NCI-H1092 treated with DMSO at 0.1 percent for 48 hours (cell line): ENCODE data around the gene ERC2.
A peak's percentile ranks its signal among the peaks of the same experiment; 100 is the strongest.

Source experiments
- DNase-seq: peaks from one replicate; lab custom pipeline; 2025; lab: John Stamatoyannopoulos, UW

ERC2 gene

DNA sequence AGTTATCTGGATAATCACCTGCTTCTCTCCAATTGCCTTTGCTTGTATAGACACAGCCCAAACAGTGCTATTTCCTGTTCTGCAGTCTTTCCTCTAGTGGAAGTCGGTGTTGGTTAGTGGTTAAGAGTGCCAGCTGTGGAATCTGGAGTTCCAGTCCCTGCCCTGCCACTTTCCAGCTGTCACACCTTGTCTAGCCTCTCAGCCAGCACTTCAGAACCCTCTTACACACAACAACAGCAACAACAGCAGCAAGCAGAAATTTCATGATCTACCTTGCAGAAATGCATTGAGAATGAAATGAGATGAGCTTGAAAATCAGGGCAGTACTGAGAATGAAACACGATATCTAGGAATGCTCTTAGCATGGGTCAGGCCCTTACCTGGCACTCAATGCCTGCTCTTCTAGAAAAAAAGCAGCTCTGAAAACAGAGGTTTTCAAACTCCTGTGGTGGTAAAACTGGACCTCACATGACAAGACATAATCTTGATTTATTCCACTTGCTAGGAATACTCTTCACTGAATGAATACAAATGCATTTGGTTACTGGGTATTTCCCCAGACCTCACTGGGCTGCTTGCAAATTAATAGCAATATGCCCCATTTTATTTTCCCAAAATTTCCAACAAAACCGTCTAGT lies 977.9 kb downstream of the ERC2 start:
- DNase-seq: no peak

DNA sequence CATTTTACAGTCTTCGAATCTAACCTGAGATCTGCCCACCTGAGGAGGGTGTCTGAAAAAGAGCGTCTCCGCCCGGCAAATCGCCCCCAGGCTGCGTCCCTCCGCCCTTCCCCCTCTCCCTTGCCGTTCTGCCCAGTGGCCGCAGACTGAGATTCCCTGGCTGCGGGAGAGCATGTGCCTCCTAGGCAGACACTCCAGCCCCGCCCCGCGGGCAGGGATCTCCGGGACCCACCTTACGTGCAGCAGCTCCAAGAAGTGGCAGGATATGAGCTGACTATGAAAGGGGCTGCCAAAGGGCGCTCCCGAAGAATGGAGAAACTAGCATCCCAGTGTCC lies 978.5 kb downstream of the ERC2 start:
- no peak for DNase-seq

DNA sequence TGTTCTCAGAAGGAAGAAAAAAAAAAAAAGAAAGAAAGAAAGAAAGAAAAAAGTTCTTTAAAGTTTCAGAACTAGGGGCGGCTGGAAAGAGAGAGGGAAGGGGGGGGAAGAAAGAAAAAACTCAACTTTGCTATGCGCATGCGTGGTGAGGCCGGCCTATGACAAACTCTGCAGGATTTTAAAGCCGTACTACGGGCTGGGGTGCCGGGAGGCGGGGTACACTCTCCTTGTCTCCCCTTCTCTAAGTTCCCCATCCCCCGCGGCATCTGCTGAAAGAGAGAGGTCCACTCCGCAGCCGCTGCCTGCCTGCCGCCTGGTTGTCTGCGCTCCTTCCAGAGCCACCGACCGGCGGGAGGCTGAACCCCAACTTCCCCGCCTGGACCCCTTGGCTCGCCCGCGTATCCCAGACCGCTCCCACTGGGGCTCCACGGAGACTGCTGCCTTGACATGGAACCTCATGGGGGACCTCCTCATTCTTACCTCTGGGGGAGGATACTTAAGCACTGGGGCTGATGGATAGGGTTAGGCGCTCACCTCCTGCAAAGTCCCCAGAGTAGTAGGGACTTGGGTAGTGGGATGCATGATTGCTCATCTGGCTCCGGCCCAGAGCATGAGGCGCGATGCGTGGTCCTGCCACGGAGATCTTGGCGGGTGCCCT lies 979.7 kb downstream of the ERC2 start:
- DNase-seq: no peak

DNA sequence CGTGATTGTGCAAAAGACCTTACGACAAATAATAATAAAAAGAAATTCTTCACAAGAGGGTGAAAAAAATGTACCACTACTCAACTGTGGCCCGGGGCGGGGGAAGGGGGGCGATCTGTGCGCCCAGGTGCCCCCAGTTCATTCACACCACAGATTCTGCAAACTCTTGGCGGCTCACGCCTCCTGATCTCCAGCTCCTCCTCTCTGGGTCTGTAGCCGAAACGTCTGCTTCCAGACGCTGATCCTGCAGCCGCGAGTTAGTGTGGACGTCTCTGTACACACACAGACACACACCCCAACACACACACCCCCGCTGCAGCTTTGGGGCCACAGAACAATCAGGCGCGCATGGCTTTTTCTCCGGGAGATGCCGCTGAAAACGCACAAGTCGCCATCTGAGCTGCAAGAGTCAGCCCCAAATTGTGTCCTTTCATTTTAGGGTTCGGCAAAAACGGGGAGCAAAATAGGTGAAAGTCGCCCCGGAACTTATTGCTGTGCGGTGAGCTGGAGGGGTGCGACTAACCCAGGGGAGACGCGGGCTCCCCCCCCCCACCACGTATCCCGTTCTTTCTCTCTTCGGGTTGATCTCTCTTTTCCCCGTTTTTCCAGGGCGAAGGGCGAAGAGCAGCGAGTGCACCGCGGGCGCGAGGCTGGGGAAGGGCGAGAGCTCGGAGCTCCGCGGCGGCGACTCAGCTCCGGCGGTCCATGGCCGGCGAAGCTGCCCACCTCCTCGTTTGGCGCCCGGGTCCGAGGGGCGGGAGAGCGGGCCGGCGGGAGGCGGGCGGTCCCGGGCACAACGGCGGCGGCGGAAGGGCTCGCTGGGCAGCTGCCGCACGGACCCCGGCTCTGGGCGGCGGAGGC lies 980.7 kb downstream of the ERC2 start:
- DNase-seq: peak; percentile 22

DNA sequence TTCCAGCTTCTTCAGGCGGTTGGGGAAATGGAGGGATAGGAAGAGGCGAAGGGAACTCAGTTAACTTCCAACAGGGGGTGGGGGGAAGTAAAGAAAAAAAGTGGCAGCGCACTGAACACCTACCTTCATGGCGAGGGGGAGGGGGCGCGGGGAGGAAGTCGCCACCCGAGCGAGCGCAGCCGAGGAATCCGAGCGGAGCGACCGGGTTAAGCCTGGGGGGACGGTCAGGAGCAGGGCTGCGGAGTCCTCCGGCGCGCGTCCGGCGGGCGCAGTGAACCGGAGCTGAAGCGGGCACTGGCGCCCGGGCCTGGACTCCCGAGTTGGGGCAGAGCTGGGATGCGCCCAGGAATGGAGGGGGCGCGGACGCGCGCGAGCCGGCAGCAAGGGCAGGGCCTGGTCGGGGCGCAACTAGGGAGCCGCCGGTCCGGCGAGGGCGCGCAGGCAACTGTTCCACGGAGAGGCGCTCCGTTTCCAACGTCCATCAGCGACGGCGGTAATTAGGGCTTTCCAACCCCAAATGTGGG lies 981.3 kb downstream of the ERC2 start, which contains the start of gene WNT5A:
Gene WNT5A, minus strand, starts transcription at position 450 of the 524 bp plus-strand sequence. Its CDS starts 321 bp downstream, at position 129.
- DNase-seq: peak; percentile 22

DNA sequence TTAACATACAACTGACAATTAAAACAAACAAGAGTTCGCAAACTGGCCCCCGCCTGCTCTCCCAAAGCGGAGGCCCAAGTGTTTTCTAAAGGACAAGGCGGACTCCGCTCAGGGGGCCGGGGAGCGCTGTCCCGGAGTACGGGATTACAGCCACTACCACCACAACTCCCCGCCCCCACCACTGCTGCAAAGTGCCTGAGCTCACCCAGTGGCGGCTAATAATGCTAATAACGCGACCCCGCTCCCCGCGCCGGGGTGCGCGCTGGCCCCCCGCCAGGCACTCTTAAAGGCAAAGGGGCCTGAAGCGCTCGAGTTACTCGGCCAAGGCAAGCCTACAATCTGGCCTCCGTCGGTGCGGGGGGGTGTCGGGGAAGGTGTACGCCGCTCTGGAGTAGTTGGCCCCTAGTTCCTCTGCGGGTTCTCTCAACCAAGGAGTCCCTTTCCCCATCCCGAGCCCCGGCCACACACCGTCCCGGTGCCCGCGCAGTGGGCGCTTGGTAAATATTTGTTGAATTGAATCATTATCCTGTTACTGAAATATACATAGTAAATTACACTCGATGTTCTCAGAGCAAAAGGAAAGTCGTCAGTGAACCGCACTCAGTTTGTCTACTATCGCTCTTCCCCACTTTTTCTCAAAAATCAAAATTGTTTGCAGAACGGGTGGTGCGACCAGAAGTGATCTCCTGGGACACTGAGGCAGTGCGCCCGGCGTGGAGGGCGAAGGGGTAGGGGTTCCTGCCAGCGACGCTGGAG lies 982.0 kb downstream of the ERC2 start:
- peak; percentile 29 for DNase-seq

DNA sequence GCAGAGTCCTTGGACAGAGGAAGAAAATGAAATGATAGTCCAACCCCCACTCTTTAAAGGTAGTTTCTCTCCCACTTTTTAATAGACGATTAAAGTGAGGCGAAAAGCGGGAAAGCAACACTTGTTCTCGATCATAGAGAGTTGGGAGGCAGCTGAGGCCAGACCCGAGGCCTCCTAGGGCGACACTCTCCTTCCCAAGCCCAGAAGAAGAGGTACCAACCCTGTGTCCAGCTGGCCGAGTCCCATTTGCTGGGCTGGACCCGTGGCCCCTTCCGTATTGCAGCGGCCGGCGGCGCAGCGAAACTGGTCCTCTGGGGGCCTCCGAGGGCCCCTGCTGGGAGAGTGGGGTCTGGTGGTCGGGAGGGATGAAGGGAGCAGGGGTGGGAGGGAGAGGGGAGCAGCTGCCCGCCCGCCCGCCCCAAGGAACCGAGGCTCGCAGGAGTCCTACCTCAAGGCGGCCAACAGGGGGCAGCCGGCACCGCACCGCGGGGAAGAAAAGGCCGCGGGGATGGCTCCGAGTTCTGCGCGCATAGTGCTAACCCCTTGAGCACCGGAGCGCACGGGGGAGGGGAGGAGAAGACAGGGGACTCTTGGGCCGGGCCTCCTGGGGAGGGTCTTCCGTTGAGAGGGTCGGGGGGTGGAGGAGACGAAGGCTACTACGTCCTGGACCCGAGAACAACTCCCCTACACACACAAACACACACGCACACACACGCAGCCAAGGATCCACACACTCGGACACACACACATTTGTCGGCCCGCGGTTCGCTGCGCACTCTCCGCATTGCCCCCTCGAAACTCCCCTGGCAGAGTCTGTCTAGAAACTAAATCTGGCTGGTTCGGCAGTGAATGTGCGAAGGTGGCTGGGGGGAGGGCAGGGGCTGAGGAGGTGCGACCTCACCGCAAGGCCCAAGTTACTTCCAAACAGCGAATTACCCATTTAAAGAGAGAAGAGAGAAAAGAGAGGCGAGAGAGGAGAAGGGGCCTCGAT lies 983.2 kb downstream of the ERC2 start:
- peak; percentile 54 for DNase-seq

DNA sequence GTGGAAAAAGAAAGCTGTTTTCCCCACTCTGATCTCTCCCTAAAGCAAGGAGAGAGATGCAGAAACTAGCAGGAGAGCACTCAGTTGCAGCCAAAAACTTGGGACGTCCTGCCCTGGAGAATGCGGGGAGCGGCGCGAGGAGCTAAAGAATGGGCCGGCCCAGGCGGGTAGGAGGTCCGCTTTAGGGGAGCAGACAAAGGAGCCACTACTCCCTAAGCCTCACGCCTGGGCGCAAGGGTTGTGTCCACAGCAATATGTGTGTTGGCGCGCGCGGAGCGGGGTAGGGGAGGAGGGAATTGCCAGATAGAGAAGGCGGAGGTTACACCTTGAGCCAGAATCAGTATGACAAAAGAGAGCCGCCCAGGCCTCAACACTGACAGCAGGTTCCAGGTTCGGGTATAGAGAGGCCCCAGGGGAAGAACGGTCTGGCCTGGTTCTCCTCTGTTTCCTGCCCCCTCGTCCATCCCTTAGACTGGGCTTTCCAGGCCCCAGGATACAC lies 984.0 kb downstream of the ERC2 start:
- no peak for DNase-seq

DNA sequence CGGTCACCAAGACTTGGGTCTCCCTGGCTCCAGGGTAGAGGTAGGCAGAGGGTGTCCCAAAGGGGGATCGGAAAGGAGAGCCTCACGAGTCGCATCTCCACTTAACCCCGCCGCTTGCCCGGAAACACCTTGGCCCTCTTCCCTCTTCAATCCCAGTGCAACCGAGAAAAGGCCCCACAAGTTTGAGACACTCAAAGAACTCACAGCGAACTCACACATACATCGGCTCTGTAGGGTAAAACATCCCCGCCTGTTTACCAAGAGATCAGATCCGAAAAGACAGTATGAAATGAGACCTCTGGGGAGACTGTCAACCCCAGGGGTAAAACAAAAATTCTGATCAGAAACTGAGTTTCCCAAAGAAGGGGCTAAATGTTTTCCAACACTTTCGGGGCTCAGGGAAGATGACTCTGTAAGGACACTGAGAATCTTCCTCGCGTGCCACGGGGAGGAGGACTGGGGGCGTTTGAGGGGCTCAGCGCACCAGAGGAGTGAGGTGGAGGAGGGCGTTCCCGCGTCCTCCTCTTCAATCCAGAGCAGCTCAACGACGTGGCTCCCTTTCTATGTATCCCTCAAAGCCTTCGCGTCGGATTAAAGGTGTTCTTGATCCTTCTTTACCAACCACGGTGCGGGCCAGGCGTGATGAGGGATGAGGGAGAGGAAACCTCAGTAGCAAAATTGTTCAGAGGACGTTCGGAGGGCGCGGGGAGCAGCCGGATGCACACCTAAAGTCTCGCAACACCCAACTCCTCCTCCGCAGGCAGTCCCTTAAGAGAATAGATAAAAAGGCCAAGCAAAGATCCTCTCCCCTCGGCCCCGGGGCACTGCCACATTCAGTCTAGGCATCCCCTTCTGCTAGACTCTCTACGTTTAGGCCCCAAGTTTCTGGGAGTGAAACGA lies 984.8 kb downstream of the ERC2 start:
- DNase-seq: no peak

DNA sequence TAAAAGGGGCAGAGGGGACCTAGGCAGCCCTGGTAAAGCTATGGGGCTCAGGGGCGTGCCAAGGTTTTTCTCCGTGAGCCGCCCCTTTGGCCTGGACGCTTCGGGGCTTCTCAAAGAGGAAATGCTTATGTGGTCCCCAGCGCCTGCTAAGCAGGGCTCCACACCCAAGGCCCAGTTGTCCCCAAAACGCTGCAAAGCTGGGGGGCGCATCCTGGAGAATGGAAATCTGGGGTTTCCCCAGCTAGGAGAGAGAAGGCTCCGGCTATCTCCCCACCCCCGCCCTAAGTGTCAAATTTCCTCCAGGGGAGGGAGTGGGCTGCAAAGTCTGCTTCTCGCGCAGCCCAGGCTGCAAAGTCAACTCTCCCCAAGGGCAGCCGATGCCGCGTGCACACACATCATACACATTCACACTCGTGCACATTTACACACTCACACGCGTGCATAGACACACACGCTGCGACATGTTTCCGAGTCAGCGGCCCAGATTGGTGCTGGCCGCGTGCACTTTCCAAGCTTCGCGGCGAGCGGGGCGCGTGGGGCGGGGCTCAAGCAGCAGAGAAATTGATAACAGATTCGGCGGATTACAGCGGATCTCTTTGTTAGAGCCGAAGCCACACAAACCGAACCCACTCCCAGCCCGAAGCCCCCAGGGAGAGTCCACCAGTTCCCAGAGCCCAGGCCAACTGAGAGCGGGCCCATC lies 985.6 kb downstream of the ERC2 start:
- DNase-seq: no peak

DNA sequence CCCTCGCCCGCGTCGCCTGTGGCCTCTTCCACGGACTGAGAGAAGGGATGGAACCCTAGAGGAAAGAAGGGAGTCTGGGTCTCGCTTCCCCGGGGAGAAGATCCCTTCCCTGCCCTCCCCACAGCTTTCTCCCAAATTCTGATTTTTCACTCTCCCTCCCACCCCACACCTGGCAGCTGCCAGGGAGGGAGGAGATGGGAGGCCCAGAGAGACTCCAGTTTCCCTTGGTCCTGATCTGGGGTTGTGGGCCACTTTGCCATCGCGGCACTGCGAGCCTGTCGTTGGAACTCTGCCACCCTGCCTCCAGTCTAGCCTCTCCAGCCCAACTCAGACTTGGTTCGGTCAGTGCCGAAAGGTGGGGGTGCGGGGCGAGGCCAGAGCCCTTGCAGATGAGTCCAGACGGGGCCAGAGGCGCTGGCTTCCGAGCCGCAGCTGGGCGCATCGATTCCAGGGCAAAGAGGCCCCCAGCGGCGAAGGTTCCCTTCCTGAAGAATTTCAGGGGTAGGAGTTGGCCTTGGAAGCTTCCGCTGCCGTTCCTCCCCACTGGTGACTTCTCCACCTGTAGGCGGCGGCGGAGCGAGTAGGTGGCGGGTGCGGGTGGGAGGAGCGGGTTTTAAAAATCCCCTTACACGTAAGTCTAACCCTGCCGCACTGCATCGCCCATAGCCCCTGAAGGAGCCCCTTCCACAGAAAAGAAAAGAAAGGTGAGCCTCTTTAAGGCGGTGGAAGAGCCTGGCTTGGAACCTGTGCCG lies 986.3 kb downstream of the ERC2 start:
- no peak for DNase-seq

DNA sequence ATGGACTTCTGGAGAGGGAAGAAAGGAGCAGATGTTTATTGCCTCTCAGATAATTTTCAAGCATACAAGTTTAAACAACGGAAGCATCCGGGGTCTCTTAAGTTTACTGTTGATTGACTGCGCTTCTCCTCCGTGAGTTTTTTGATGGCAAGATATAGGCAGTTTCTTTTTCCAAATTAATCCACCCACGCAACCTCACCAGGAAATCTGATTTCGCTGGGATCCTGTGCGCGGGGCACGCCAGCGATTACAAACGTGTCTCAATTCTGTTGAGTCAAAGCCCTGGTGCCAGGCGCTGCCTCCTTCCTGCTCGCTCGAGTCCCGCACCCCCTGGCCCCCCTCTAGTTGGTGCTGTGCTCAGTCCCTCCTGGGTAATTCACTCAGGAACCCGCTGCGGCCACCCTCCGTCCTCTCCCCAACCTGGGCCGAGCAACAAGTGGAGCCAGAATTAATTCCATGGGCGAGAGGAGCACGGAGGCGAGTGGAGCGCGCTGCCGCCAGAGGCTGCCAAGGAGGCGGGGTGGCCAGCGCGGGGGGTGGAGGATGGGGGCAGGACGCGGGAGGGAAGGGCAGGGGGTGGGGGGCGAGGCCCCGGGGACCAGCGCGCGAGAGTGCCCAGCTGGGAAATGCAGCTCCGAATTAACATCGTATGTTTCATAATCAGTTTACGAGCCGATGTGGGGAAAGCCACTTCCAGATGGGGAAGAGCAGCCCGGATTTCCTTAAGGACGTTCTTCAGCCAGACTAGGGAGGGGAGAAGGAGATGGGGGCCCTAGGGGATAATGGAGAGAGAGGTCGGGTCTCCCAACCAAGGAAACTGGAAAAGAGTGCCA lies 987.1 kb downstream of the ERC2 start:
- no peak for DNase-seq

DNA sequence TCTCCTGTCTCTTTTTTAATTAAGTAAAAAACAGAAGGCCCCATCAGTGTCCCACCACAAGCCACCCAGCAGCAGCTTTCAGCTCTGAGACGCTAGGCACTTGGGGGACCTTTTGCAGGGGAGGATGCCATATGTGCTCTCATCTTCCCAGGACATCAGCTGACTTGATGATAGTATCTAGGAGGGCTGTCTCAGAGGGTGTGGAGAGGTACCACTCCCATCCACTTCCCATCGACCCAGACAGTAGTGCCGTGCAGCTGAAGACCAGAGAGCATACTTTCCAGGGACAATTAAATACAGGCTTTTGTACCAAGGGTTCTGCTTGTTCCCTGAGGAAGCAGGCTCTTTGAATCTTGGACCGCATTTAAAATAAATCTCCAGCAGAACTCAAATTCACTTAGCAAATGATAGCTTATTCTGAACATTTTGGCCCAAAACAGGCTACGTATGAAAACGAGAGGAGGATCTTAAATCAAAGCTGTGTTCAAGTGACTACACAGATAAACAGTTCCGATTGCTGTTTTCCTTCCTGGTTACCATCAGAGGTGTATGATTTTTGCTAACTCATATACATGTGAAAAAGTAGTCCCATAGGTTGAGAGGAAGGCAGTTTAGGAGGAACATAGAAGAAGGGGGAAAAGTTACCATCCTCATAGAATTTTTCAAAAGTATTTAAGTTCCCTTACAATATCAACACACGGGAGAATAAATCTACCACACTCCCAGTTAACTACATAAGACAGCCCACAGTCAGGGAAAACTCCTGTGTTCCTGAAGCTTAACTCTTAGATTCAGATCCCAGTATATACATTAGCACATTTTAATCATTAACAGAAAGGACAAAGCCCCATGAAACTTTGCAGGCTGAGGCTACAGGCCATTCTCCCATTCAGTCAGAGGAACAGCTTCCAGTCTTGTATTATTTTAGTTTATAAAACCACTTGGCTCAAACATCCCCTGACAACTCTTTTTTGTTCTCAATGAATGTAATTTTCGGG lies 990.7 kb downstream of the ERC2 start:
- DNase-seq: no peak

DNA sequence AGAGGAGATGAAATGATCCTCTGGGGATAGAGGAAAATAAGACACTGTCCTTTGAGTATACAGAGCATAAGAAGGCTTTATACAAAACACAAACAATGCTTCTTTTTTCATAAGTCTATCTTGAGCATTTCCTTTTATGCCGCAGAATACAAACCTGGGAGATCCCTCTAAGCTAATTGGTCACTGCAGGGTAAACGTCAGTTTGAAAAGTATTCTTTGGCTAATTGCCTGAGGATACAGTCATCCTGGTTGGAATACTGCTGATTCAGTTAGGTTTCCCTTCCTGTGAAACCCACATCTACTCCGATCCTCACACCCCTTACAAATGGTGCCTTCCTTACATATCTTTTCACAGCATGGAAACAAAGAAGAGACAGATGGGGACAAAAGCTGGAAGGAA lies 991.8 kb downstream of the ERC2 start:
- DNase-seq: no peak

DNA sequence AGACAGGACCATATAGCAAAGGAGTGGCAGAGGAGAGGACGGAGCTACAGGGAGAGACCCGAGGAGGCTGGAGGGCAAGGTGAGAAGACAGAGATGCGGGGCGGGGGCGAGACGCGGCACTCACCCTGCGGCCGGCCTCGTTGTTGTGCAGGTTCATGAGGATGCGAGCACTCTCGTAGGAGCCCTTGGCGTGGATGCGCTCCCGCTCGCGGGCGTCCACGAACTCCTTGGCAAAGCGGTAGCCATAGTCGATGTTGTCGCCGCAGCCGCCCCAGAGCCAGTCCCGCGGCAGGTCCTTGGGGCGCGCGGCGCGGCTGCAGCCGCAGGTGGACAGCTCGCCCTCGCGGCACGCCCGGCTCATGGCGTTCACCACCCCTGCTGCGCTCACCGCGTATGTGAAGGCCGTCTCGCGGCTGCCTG lies 994.0 kb downstream of the ERC2 start:
- no peak for DNase-seq

DNA sequence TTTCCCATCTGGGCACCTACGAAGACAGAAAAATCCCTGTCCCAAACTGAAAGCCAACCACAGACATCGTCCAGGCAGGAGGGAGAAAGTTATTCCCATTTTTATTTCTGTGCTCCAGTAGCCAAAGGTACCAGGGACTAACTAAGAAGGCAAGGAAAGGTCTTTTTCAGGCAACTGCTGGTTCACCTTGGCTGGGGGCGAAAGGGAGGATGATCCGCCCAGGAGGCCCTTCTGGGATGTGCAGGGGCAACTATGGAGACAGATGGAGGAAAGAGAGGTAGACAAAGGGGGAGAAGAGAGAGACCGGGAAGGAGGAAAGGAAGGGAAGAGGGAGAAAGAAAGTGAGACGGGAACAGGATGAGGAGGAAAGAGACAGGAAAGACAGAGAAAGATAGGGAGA lies 994.5 kb downstream of the ERC2 start:
- DNase-seq: no peak
